GM23338 (cell line): ENCODE measurements around the gene PLEKHH3. TPM values are rescaled to one million over a fixed set of nuclear protein-coding genes. Genes with fewer than 3 reads are reported as not detected.

Source experiments
- ATAC-seq: fragments of 200-7000 bp; cut with Tn5 transposase; 3 replicates; pipeline ENCODE4 v1.9.1; 2020
- DNase-seq: peaks from one replicate; pipeline ENCODE4 v3.0.0-alpha.2; 2015; ENCODE audit warnings: low spot score
- H2AFZ ChIP-seq: fragments of 200-600 bp; sonication (generic); 2 replicates; pipeline ENCODE4 v1.8.0; 2016; ENCODE audit warnings: antibody characterized with exemption, mild to moderate bottlenecking, moderate library complexity
- H3F3A ChIP-seq: fragments of 200-600 bp; sonication (generic); replicated peaks from 2 replicates; pipeline ENCODE4 v1.8.0; 2017; ENCODE audit warnings: antibody characterized with exemption, mixed run types, low read depth
- H3K27ac ChIP-seq: fragments of 200-600 bp; sonication (generic); 2 replicates; pipeline ENCODE4 v1.6.1; 2016; ENCODE audit warnings: low read depth
- H3K27me3 ChIP-seq: fragments of 200-600 bp; sonication (generic); 2 replicates; pipeline ENCODE4 v1.8.0; 2016; ENCODE audit warnings: mild to moderate bottlenecking, mixed run types, moderate library complexity; ENCODE audit not compliant: insufficient read depth
- H3K36me3 ChIP-seq: fragments of 200-600 bp; sonication (generic); 2 replicates; pipeline ENCODE4 v1.8.0; 2016; ENCODE audit warnings: mild to moderate bottlenecking; ENCODE audit not compliant: insufficient read depth
- H3K4me1 ChIP-seq: fragments of 200-600 bp; sonication (generic); 2 replicates; pipeline ENCODE4 v1.8.0; 2016; ENCODE audit warnings: mild to moderate bottlenecking, moderate library complexity; ENCODE audit not compliant: insufficient read depth
- H3K4me2 ChIP-seq: fragments of 200-600 bp; sonication (generic); 2 replicates; pipeline ENCODE4 v1.7.1; 2017; ENCODE audit warnings: mixed run types
- H3K4me3 ChIP-seq: fragments of 200-600 bp; sonication (generic); 2 replicates; pipeline ENCODE4 v1.6.1; 2016; ENCODE audit warnings: mixed run types
- H3K79me2 ChIP-seq: fragments of 200-600 bp; sonication (generic); replicated peaks from 2 replicates; pipeline ENCODE4 v1.8.0; 2017; ENCODE audit warnings: mild to moderate bottlenecking; ENCODE audit not compliant: insufficient read depth
- H3K9me2 ChIP-seq: fragments of 200-600 bp; sonication (generic); 2 replicates; pipeline ENCODE4 v1.8.0; 2017; ENCODE audit not compliant: insufficient read depth
- H4K20me1 ChIP-seq: fragments of 200-600 bp; sonication (generic); replicated peaks from 2 replicates; pipeline ENCODE4 v1.8.0; 2017; ENCODE audit warnings: mild to moderate bottlenecking; ENCODE audit not compliant: insufficient read depth
- H3K27ac Mint-ChIP-seq: 2 replicates; pipeline ENCODE4 v1.8.0; 2020; ENCODE audit warnings: inconsistent platforms, mild to moderate bottlenecking, moderate library complexity, mixed read lengths
- H3K27me3 Mint-ChIP-seq: 3 replicates; pipeline ENCODE4 v1.8.0; 2022; ENCODE audit warnings: low read depth, mild to moderate bottlenecking, moderate library complexity, mixed read lengths, inconsistent platforms; ENCODE audit not compliant: insufficient read depth, poor library complexity
- H3K36me3 Mint-ChIP-seq: 3 replicates; pipeline ENCODE4 v1.8.0; 2021; ENCODE audit warnings: low read depth, mild to moderate bottlenecking, inconsistent platforms, moderate library complexity, mixed read lengths
- H3K4me1 Mint-ChIP-seq: 3 replicates; pipeline ENCODE4 v1.8.0; 2020; ENCODE audit warnings: mild to moderate bottlenecking, inconsistent platforms, mixed read lengths
- H3K4me3 Mint-ChIP-seq: 3 replicates; pipeline ENCODE4 v1.8.0; 2021; ENCODE audit warnings: moderate library complexity, mild to moderate bottlenecking, inconsistent platforms, mixed read lengths
- H3K9me3 Mint-ChIP-seq: 3 replicates; pipeline ENCODE4 v1.8.0; 2020; ENCODE audit warnings: moderate library complexity, mild to moderate bottlenecking, inconsistent platforms, mixed read lengths
- CREB1 ChIP-seq: fragments of 250-450 bp; sonication (Bioruptor Pico); IDR thresholded peaks from 2 replicates; pipeline ENCODE4 v1.5.0; 2020; ENCODE audit warnings: low read depth, mild to moderate bottlenecking, moderate library complexity
- EZH2 ChIP-seq: fragments of 200-600 bp; sonication (generic); IDR thresholded peaks from one replicate; pipeline ENCODE4 v1.8.0; 2017; ENCODE audit warnings: antibody characterized with exemption, mild to moderate bottlenecking, low read depth; ENCODE audit not compliant: unreplicated experiment
- EZH2phosphoT487 ChIP-seq: fragments of 200-600 bp; sonication (generic); IDR thresholded peaks from one replicate; pipeline ENCODE4 v1.8.1; 2018; ENCODE audit warnings: antibody characterized with exemption; ENCODE audit not compliant: unreplicated experiment
- JUNB ChIP-seq: IDR thresholded peaks from one replicate; pipeline ENCODE4 v1.6.1; 2016; ENCODE audit warnings: antibody characterized with exemption; ENCODE audit not compliant: unreplicated experiment
- NANOG ChIP-seq: IDR thresholded peaks from 2 replicates; pipeline ENCODE4 v1.6.1; 2016; ENCODE audit warnings: antibody characterized with exemption, borderline replicate concordance
- POLR2AphosphoS5 ChIP-seq: IDR thresholded peaks from 2 replicates; pipeline ENCODE4 v1.6.1; 2016; ENCODE audit warnings: antibody characterized with exemption, low read depth
- REST ChIP-seq: IDR thresholded peaks from one replicate; pipeline ENCODE4 v1.6.1; 2018; ENCODE audit warnings: antibody characterized with exemption; ENCODE audit not compliant: unreplicated experiment
- ZNF114 ChIP-seq: fragments of 250-450 bp; sonication (Bioruptor Pico); IDR thresholded peaks from 2 replicates; pipeline ENCODE4 v1.5.0; 2020; ENCODE audit warnings: mild to moderate bottlenecking, moderate library complexity
- ZNF331 ChIP-seq: fragments of 250-450 bp; sonication (Bioruptor Pico); IDR thresholded peaks from 2 replicates; pipeline ENCODE4 v1.5.0; 2020; ENCODE audit warnings: low read depth, mild to moderate bottlenecking, moderate library complexity
- polyA plus RNA-seq: library from polyadenylated mRNA; unstranded; fragments of >200 nt; fragmentation: Nextera tagmentation; extraction: Ambion mirVana; gene quantifications from 2 replicates; pipeline ENCODE4 v1.2.1, GENCODE V29; 2016
- total RNA-seq: library from RNA; depleted of rRNA; stranded (reverse); fragments of >200 nt; shearing (Covaris generic); gene quantifications from 2 replicates; pipeline ENCODE4 v1.2.3, GENCODE V29; 2014
- TF ChIP-seq, protein P1 (sequence below), 2 experiments: fragments of 200-600 bp in 1 of 2; sonication (generic) in 1 of 2; conservative IDR thresholded peaks; 2 replicates each; pipeline versions ENCODE4 v1.5.1 to v1.6.1; 2016 to 2017; ENCODE audit warnings: antibody characterized with exemption in 2 of 2, low read depth in 2 of 2, mild to moderate bottlenecking in 2 of 2, moderate library complexity in 1 of 2
- TF ChIP-seq, protein P2 (sequence below): IDR thresholded peaks from 2 replicates; pipeline ENCODE4 v1.6.1; 2016; ENCODE audit warnings: antibody characterized with exemption

PLEKHH3 gene
- total and polyA plus RNA-seq, 2 experiments from 2014 or later: 10.9 to 24.2 TPM

DNA sequence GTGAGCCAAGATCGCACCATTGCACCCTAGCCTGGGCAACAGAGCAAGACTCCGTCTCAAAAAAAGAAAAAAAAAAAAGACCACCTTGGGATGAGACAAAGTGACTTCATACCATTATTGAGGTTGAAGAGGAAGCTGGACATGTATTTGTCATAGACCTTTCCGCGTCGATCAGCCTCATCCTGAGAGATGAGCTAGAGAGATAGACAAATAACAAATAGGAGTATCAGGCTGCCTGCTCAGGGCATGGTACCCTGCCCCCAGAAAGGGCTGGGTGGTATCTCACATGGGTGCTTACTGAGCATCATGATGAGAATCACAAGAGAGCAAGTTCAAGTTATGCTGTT is 27.7 kb upstream of the PLEKHH3 start:
- 0 out of 2 replicates have a peak, but pooled peaks cover 6% of the 10 kb centered on the region for H4K20me1 ChIP-seq

GRCh38 chr17:42702446-42702845 is 25.7 kb upstream of the PLEKHH3 start:
- Histone ChIP-seq H3F3A (no peaks in the 10 kb centered on the region), H3K4me1 (no peaks in the 10 kb centered on the region; the same call in 1 of the 2 replicates), H3K27me3 (no peaks in the 10 kb centered on the region), H3K27ac (no peak overlapping the region), H3K79me2 (no peaks in the 10 kb centered on the region), H3K4me3 (no peak overlapping the region), H3K36me3 (peaks cover 6% of the 10 kb centered on the region; the same call in 1 of the 2 replicates), H3K4me2 (no peak overlapping the region), H2AFZ (no peak overlapping the region), H4K20me1 (peaks cover 6% of the 10 kb centered on the region; the same call in 1 of the 2 replicates), H3K9me2 (no peaks in the 10 kb centered on the region)
- ATAC-seq (no peak), DNase-seq (no peak)
- no peak overlapping the region; the same call in 2 of the 3 replicates for H3K4me3 Mint-ChIP-seq
- peaks cover 5% of the 10 kb centered on the region for H3K27me3 Mint-ChIP-seq
- peaks cover 10% of the 10 kb centered on the region for H3K4me1 Mint-ChIP-seq
- no peak overlapping the region for H3K27ac Mint-ChIP-seq
- H3K9me3 Mint-ChIP-seq: no peaks in the 10 kb centered on the region; the same call in 2 of the 3 replicates
- peaks cover 28% of the 10 kb centered on the region for H3K36me3 Mint-ChIP-seq
- TF ChIP-seq, protein P1, sequence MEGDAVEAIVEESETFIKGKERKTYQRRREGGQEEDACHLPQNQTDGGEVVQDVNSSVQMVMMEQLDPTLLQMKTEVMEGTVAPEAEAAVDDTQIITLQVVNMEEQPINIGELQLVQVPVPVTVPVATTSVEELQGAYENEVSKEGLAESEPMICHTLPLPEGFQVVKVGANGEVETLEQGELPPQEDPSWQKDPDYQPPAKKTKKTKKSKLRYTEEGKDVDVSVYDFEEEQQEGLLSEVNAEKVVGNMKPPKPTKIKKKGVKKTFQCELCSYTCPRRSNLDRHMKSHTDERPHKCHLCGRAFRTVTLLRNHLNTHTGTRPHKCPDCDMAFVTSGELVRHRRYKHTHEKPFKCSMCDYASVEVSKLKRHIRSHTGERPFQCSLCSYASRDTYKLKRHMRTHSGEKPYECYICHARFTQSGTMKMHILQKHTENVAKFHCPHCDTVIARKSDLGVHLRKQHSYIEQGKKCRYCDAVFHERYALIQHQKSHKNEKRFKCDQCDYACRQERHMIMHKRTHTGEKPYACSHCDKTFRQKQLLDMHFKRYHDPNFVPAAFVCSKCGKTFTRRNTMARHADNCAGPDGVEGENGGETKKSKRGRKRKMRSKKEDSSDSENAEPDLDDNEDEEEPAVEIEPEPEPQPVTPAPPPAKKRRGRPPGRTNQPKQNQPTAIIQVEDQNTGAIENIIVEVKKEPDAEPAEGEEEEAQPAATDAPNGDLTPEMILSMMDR (conservative IDR thresholded peaks at IDR 0.05; ENCODE audit: low read depth in 2 of 2): no peak
- TF ChIP-seq EZH2phosphoT487 (no peak), ZNF331 (CRISPR knock-in tag) (no peak), NANOG (no peak), POLR2AphosphoS5 (no peak)
- TF ChIP-seq, protein P2, sequence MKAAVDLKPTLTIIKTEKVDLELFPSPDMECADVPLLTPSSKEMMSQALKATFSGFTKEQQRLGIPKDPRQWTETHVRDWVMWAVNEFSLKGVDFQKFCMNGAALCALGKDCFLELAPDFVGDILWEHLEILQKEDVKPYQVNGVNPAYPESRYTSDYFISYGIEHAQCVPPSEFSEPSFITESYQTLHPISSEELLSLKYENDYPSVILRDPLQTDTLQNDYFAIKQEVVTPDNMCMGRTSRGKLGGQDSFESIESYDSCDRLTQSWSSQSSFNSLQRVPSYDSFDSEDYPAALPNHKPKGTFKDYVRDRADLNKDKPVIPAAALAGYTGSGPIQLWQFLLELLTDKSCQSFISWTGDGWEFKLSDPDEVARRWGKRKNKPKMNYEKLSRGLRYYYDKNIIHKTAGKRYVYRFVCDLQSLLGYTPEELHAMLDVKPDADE: no peak

More for the DNA sequence above, 27.7 kb upstream of the PLEKHH3 start:
- DNase-seq (no peak), ATAC-seq (no peak)
- Histone ChIP-seq H3K79me2 (no peaks in the 10 kb centered on the region), H3K4me2 (no peak overlapping the region), H3F3A (no peaks in the 10 kb centered on the region), H2AFZ (no peak overlapping the region), H3K27me3 (no peaks in the 10 kb centered on the region), H3K9me2 (no peaks in the 10 kb centered on the region), H3K27ac (no peak overlapping the region), H3K4me3 (no peak overlapping the region), H3K36me3 (peaks cover 6% of the 10 kb centered on the region; the same call in 1 of the 2 replicates), H3K4me1 (no peaks in the 10 kb centered on the region; the same call in 1 of the 2 replicates)
- Mint-ChIP-seq H3K9me3 (no peaks in the 10 kb centered on the region; the same call in 2 of the 3 replicates), H3K4me3 (no peak overlapping the region), H3K27ac (no peak overlapping the region), H3K36me3 (peaks cover 40% of the 10 kb centered on the region), H3K4me1 (peaks cover 4% of the 10 kb centered on the region), H3K27me3 (peaks cover under 1% of the 10 kb centered on the region)
- TF ChIP-seq ZNF114: no peak
- no peak for TF ChIP-seq NANOG
- TF ChIP-seq REST: no peak
- no peak for TF ChIP-seq EZH2phosphoT487
- no peak for TF ChIP-seq EZH2
- TF ChIP-seq CREB1: no peak
- TF ChIP-seq ZNF331 (CRISPR knock-in tag): no peak
- TF ChIP-seq, protein P2: no peak
- TF ChIP-seq JUNB: no peak
